ENCODE measurements around the gene RUNX1.

RUNX1 gene

GRCh38 chr21:34921151-34921550 lies 128.0 kb downstream of the RUNX1 start:
- DNase-seq: no peak

DNA sequence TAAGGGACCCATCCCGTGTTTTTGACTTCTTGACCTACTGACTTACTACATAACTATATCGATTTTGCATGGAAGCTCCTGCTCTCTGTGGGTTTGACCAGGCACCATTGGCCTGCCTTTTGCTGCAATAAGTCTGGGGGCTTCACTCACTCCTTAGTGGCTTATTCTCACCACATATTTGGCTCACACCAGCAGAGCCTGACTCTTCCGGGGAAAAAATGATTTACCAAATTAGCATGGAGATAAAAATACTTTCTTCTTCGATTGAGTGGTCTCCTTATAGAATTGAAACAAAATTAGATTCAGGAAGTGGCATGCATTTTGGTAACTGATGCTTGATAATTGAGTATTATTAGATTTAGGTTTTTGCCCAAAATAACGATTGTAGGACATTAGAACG lies 129.7 kb downstream of the RUNX1 start:
- DNase-seq: no peak

DNA sequence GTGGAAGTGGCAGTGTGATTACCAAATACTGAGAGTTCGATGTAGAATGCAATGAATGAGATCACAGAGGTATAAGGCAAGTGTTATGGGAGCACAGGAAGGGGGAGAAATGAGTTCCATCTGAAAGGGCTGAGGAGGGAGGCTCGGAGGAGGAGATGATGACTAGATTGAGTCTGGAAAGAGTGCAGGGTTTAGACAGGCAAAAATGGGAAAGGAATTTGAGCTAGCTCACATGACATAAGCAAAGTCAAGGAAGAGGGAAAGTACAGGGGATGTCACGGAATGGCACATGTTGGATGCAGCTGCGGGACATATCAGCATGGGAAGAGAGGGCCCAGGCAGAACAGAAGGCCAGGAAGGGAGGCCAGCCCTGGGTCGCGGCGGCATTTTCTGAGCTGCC lies 132.7 kb downstream of the RUNX1 start:
- no peak for DNase-seq

DNA sequence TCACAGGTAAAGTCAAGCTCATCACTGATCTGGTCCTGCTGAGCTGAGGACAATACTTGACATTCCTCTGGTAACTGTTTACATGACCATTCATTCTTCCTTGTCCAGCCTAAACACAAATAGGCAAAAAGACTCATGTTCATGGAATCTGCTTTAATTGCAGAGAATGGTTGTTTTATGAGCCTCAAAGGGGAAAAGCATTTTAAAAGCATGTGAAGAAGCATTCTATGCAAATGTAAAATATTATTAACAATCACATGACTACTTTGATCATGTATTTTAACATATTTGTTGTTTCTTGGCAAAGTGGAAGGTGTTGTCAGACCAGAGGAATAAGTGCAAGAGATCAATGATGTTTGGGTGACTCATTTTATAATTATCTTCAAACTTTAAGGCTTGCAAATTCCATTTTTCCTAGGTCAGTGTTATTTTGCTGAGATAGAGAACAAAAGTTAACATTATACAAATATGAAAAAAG lies 133.7 kb downstream of the RUNX1 start:
- no peak for DNase-seq

DNA sequence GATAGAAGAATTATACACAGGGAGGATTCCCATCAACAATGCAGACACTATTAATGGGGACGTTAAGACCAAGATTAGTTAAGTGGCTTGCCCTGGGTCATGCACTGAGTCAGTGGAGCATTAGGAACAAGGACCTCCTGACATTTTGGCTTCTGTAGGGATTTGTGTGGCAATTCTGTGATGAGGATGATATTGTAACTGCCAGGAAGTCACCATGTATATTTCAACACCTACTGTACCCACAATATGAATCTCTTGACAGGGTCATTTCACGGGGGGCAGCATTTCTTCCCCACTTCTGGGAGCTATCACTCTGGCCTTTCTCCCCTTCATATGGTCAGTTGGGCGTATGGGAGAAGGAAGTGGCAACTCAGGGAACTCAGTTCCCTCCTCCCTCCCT lies 134.9 kb downstream of the RUNX1 start:
- DNase-seq: no peak

GRCh38 chr21:34913811-34914210 lies 135.3 kb downstream of the RUNX1 start:
- no peak for DNase-seq

DNA sequence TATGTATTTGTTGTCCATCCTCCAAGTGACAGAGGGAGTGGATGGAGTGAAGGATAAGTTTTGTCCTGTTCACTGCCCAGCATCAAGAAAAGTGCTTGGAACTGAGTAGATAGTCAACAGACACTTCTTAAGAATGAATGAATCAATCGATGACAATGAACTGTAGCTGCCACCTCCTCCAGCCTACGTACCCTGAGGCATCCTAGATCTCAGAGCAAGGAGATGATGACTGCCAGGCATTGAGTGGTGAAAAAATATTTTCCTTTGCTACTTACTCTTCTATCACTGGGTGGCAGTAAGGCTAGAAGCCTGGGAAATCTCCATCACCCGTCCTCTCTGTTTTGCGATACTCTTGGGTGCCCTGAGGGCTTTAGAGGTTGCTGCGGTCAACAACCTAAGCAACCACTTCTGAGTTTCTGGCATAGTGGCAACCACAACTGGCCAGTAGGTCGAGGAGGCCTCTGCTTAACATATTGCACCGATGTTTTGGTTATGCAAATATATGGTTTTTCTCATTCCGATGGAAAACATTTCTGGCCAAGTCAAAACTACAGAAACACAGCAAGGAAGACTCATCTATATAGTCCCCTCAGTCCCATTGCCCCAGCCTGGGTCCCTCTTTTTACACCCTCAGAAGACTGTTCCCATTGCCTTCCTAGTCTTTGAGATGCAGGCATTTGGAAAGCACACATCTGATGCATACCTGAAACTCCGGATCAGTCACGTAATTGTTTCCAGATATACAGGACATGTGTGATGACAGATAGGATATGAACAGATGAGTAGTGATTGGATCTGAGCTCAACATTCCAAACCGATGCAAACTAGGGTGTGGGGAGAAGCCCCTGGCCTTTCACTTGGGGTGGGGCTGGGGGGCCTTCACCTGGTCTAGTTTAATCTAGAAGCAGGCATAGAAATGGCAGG lies 136.8 kb downstream of the RUNX1 start:
- DNase-seq: no peak

GRCh38 chr21:34911360-34911759 lies 137.7 kb downstream of the RUNX1 start:
- peak in 1 of 2 donors; percentile 73 for DNase-seq

GRCh38 chr21:34910396-34910795 lies 138.7 kb downstream of the RUNX1 start:
- no peak for DNase-seq

- no peak for DNase-seq
Measured at GRCh38 chr21:34909492-34910292, 139.4 kb downstream of the RUNX1 start.

DNA sequence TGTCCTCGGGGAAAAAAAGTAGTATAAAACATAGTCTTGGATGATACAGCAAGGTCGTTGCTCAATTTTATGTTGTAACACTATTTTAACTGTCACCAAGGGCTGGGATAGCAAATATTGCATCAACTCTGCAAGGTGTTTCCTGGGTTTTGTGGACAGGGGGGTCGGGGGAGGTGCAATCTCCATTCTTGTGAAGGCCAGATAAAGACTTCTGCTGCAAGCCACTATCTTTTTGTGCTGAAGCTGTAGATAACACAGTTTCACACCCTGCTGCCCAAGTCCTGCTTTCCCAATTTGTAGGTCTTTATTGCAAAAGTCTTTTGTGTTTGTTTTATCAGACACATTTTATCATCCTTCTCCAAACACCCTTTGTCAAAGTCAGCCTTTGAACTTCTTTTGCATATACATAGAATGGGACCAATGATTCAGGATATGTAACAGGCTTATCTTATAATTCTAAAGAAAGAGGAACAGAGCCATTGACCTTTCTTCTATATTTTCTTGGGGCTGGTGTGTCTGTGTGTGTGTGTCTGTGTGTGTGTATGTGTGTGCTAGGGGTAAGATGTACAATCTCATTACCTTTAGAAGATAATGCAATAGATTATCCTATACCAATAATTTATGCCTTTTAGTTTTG lies 140.6 kb downstream of the RUNX1 start:
- peak in 1 of 2 donors; percentile 89 for DNase-seq

GRCh38 chr21:34907461-34908418 lies 141.4 kb downstream of the RUNX1 start:
- no peak for DNase-seq

GRCh38 chr21:34906401-34906800 lies 142.7 kb downstream of the RUNX1 start:
- no peak for DNase-seq

DNA sequence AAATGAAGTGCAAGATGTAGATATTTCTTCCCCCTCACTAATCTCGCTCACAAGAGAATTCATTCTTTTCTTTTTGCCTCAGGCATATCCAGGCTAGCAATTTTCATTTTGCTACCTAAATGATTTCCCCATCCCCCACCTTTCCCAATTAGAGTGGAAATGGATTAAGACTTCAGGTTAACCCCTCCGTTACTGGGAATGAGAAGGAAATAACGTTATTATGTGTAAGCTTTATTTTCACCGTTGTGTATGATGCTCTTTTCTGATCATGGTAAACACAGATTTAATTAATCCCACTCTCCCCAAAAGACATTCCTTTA lies 143.9 kb downstream of the RUNX1 start:
- DNase-seq: no peak

DNA sequence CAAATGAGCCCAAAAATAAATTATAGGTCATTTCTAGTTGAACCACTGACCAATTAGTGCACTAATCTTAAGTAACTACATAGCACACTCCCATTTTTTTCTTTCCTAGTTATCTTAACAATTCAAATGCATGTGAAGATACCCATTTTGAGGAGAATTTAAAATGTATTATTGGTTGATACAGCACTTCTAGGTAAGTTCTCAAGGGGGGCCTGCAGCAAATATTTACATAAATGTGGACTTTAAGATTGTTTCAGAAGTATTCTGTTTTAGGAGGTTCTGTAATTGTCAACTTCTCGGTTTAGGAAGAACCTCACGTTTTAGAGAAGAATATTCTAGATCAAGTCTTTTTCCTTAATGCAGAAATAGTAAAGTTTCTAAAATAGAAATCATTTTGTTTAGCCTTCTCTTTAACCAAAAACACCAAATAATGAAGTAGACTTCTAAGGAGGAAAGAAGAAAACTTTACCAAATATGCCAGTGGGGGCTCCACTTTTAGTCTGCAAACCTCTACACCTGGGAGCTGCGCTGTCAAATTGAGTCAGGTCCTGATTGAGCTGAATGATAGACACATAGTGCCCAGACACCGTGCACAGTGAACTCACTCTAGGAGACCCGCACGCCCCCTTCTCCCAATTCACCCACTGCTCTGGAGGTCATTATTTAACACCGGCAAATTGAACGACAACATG lies 144.4 kb downstream of the RUNX1 start:
- no peak for DNase-seq

GRCh38 chr21:34900376-34900775 lies 148.7 kb downstream of the RUNX1 start:
- DNase-seq: no peak

GRCh38 chr21:34899760-34900159 lies 149.3 kb downstream of the RUNX1 start:
- no peak for DNase-seq

GRCh38 chr21:34899302-34899701 lies 149.8 kb downstream of the RUNX1 start:
- no peak for DNase-seq

- no peak for DNase-seq
Measured at GRCh38 chr21:34897828-34898227, 151.3 kb downstream of the RUNX1 start.

DNA sequence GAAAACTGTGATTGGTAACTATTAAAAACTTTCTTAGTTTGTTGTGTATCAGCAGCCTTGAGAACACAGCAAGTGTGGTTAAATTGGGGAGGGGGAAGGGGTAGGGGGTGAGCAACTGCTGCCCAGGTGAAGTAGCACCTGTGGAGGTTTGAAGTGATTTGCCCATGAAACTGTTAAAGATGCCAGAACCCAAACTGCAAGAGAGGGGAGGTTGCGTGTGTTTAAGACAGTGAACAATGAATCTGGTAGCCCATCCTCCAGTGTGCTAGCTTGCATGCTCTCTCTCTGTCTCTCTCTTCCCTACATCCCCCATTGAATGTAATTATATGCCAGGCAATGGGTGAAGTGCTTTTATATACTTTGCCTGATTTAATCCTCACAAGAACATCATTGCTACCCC lies 154.7 kb downstream of the RUNX1 start:
- no peak for DNase-seq

DNA sequence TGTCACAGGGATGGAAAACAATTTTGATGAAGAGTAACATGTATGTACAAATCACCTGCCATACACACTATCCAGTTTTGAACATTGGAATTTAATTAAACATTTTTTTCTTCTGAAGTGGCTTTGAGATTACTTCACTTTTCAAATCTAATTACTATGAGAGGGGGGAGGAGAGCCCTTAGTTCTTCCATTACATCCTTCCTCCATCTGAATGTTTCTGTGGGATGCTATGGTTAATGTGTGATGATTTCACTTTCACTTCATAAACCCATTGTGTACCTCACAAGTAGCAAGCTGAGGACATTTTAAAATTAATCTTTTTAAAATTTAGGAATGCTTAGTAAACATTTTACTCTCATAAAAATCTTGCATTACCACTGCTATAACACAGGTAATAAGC lies 156.9 kb downstream of the RUNX1 start:
- peak in 1 of 2 donors; percentile 57 for DNase-seq

GRCh38 chr21:34891613-34891943 lies 157.5 kb downstream of the RUNX1 start:
- no peak for DNase-seq
